ENCODE data around the gene NRDE2.

Gene NRDE2, protein sequence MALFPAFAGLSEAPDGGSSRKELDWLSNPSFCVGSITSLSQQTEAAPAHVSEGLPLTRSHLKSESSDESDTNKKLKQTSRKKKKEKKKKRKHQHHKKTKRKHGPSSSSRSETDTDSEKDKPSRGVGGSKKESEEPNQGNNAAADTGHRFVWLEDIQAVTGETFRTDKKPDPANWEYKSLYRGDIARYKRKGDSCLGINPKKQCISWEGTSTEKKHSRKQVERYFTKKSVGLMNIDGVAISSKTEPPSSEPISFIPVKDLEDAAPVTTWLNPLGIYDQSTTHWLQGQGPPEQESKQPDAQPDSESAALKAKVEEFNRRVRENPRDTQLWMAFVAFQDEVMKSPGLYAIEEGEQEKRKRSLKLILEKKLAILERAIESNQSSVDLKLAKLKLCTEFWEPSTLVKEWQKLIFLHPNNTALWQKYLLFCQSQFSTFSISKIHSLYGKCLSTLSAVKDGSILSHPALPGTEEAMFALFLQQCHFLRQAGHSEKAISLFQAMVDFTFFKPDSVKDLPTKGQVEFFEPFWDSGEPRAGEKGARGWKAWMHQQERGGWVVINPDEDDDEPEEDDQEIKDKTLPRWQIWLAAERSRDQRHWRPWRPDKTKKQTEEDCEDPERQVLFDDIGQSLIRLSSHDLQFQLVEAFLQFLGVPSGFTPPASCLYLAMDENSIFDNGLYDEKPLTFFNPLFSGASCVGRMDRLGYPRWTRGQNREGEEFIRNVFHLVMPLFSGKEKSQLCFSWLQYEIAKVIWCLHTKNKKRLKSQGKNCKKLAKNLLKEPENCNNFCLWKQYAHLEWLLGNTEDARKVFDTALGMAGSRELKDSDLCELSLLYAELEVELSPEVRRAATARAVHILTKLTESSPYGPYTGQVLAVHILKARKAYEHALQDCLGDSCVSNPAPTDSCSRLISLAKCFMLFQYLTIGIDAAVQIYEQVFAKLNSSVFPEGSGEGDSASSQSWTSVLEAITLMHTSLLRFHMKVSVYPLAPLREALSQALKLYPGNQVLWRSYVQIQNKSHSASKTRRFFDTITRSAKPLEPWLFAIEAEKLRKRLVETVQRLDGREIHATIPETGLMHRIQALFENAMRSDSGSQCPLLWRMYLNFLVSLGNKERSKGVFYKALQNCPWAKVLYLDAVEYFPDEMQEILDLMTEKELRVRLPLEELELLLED

GRCh38 chr14:90331497-90332270 is at the start of gene NRDE2:
NRDE2 (minus strand) TSS chr14:90331941; CDS start chr14:90331904, 37 bp downstream.
- ChIA-PET POLR2A (interaction anchor here (1.1 kb wide), 1 partner anchor 51 kb away, joined by 3 read pairs; no protein-coding TSS in a partner anchor), CTCF (interaction anchor here (1.0 to 1.9 kb wide), 5 partner anchors 9 to 427 kb away, joined by 3 to 5 read pairs (median 3); no protein-coding TSS in a partner anchor)
- peak within 1 kb of the TSS; percentile 74 for H3K4me3 ChIP-seq (ENCODE audit: low read depth, low read length)
- TF ChIP-seq, protein P1, sequence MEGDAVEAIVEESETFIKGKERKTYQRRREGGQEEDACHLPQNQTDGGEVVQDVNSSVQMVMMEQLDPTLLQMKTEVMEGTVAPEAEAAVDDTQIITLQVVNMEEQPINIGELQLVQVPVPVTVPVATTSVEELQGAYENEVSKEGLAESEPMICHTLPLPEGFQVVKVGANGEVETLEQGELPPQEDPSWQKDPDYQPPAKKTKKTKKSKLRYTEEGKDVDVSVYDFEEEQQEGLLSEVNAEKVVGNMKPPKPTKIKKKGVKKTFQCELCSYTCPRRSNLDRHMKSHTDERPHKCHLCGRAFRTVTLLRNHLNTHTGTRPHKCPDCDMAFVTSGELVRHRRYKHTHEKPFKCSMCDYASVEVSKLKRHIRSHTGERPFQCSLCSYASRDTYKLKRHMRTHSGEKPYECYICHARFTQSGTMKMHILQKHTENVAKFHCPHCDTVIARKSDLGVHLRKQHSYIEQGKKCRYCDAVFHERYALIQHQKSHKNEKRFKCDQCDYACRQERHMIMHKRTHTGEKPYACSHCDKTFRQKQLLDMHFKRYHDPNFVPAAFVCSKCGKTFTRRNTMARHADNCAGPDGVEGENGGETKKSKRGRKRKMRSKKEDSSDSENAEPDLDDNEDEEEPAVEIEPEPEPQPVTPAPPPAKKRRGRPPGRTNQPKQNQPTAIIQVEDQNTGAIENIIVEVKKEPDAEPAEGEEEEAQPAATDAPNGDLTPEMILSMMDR (IDR thresholded peaks at IDR 0.05; ENCODE audit: insufficient read depth, low read length, missing control alignments) = no peak
- peak; percentile 54 for DNase-seq (ENCODE audit: low read depth, low spot score)

DNA sequence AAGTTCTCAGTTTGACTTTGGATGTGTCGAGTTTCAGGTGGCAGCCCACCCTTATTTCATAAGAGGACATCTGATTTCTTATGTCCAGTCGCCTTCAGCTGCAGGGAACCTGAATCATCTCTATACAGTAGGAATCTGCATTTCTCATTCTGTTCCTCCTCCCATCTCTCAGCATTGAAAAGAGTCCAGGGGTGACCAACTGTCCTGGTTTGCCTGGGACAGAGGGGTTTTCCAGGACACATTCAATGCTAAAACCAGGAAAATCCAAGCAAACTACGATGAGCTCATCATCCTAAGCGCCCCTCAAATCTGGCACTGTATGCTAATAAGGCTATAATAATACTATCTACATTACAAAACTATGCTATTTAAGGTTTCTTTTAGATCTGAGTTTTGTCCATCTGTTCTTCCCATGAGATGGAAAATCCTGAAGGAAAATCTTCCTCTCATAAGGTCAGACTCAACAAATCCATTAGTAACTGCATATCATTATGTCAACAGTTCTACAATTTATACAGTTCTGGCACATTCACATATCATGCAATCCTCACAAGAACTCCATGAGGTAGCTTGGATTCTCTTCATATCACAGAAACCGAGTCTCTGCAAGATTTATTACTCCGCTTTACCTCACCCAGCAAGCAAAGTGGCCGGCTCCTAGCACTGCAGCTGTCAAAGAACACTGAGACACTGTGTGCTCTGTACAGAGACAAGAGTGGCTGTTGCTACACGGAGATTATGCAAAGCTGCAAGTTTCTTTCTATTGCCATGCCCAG is 49.5 kb upstream of the NRDE2 start:
- CTCF ChIA-PET = interaction anchor here (1.1 to 2.5 kb wide), 3 partner anchors 11 to 19 kb away, joined by 3 to 13 read pairs (median 4); partner anchors contain the start of gene CALM1
- TF ChIP-seq, protein P1 (IDR thresholded peaks at IDR 0.05; ENCODE audit: insufficient read depth, low read length, missing control alignments) = no peak
- DNase-seq (ENCODE audit: low read depth, low spot score) = no peak
- H3K4me3 ChIP-seq (ENCODE audit: low read depth, low read length) = no peak overlapping the region
- POLR2A ChIA-PET = interaction anchor here (2.4 kb wide), 1 partner anchor 16 kb away, joined by 19 read pairs; the partner anchor contains the start of gene CALM1

DNA sequence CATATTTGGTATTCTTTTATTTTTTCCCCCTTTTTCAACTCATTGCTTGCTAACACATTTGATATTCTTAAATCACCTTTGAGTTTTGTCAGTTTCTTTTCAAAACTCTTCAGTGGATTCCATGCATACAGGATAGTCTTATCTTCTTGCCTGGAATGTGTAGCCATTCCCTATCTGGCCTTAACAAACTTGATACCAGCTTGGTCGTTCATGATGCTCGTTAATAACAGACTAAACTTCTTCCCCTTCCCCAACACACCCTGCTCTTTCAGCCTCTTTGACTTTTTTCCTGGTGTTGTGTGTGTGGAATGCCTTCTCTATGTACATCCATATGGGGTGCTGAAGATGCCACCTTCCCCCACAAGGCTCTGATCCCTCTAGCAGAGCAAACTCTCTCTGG is 47.4 kb upstream of the NRDE2 start:
- no peak for DNase-seq (ENCODE audit: low read depth, low spot score)
- ChIA-PET POLR2A (no interaction called here), CTCF (no interaction called here)
- no peak overlapping the region for H3K4me3 ChIP-seq (ENCODE audit: low read depth, low read length)
- TF ChIP-seq, protein P1 (IDR thresholded peaks at IDR 0.05; ENCODE audit: insufficient read depth, low read length, missing control alignments) = no peak

- H3K4me3 ChIP-seq (ENCODE audit: low read depth, low read length) = no peak overlapping the region
Observed at GRCh38 chr14:90378249-90378648, 46.5 kb upstream of the NRDE2 start.

More at GRCh38 chr14:90378249-90378648, 46.5 kb upstream of the NRDE2 start:
- DNase-seq (ENCODE audit: low read depth, low spot score) = no peak
- TF ChIP-seq, protein P1 (IDR thresholded peaks at IDR 0.05; ENCODE audit: insufficient read depth, low read length, missing control alignments) = no peak
- ChIA-PET POLR2A (interaction anchor here (1.2 kb wide), 1 partner anchor 19 kb away, joined by 3 read pairs; the partner anchor contains the start of gene CALM1), CTCF (no interaction called here)
